PC-3 (cell line): Measurements from ENCODE around the gene TALDO1. TPM values are rescaled to one million over a fixed set of nuclear protein-coding genes. Genes with fewer than 3 reads are reported as not detected.

Source experiments
- ATAC-seq: fragments of 200-7000 bp; cut with Tn5 transposase; 2 replicates; pipeline ENCODE4 v1.9.1; 2020; ENCODE audit warnings: mild to moderate bottlenecking, moderate library complexity
- BruUV-seq: library from RNA; stranded (reverse); fragments of 400-500 nt; replicated peaks from 2 replicates; lab custom pipeline; 2021; lab: Mats Ljungman, UMichigan
- CTCF ChIA-PET: fragments of 300-600 bp; sonication (Branson Sonifier 250); formaldehyde crosslinking; loops from one replicate; lab custom pipeline; 2022; ENCODE audit warnings: antibody characterized with exemption; lab: Charles Lee
- POLR2A ChIA-PET: fragments of 300-600 bp; sonication (Branson Sonifier 250); formaldehyde crosslinking; loops from one replicate; lab custom pipeline; 2022; ENCODE audit warnings: antibody characterized with exemption; ENCODE audit not compliant: unreplicated experiment; lab: Charles Lee
- DNase-seq: peaks from one replicate; pipeline ENCODE4 v3.0.0-alpha.2; 2015
- H2AFZ ChIP-seq: fragments of 300-600 bp; sonication (generic); 2 replicates; pipeline ENCODE4 v1.6.0; 2016; ENCODE audit warnings: antibody characterized with exemption, low read length
- H3F3A ChIP-seq: fragments of 300-600 bp; sonication (generic); one replicate; pipeline ENCODE4 v1.6.0; 2017; ENCODE audit warnings: antibody characterized with exemption, low read length, control low read depth, mild to moderate bottlenecking; ENCODE audit not compliant: unreplicated experiment
- H3K27ac ChIP-seq: fragments of 300-600 bp; sonication (generic); 2 replicates; pipeline ENCODE4 v1.5.1; 2016; ENCODE audit warnings: mild to moderate bottlenecking, low read length
- H3K27me3 ChIP-seq: fragments of 300-600 bp; sonication (generic); 2 replicates; pipeline ENCODE4 v1.6.1; 2016; ENCODE audit warnings: low read length, mixed read lengths
- H3K36me3 ChIP-seq: fragments of 300-600 bp; sonication (generic); 2 replicates; pipeline ENCODE4 v1.6.1; 2016; ENCODE audit warnings: low read depth, mixed run types, low read length, mixed read lengths
- H3K4me1 ChIP-seq: fragments of 300-600 bp; sonication (generic); 2 replicates; pipeline ENCODE4 v1.5.1; 2016; ENCODE audit warnings: low read length; ENCODE audit not compliant: insufficient read depth
- H3K4me2 ChIP-seq: fragments of 300-600 bp; sonication (generic); 2 replicates; pipeline ENCODE4 v1.6.0; 2016; ENCODE audit warnings: low read length
- H3K4me3 ChIP-seq: fragments of 300-600 bp; sonication (generic); 2 replicates; pipeline ENCODE4 v1.5.1; 2016; ENCODE audit warnings: mild to moderate bottlenecking, low read length, mixed read lengths
- H3K79me2 ChIP-seq: fragments of 300-600 bp; sonication (generic); 2 replicates; pipeline ENCODE4 v1.6.1; 2017; ENCODE audit warnings: low read length, mixed read lengths
- H3K9ac ChIP-seq: fragments of 300-600 bp; sonication (generic); 2 replicates; pipeline ENCODE4 v1.6.0; 2016; ENCODE audit warnings: mild to moderate bottlenecking, low read length
- H3K9me2 ChIP-seq: fragments of 300-600 bp; sonication (generic); replicated peaks from 2 replicates; pipeline ENCODE4 v1.6.1; 2016; ENCODE audit warnings: mixed run types, low read length, mixed read lengths
- H3K9me3 ChIP-seq: fragments of 300-600 bp; sonication (generic); 2 replicates; pipeline ENCODE4 v1.6.1; 2016; ENCODE audit warnings: low read length, mixed read lengths
- H4K20me1 ChIP-seq: fragments of 300-600 bp; sonication (generic); 2 replicates; pipeline ENCODE4 v1.6.1; 2016; ENCODE audit warnings: low read length, mixed read lengths
- CTCF ChIP-seq: fragments of 300-600 bp; sonication (generic); conservative IDR thresholded peaks from 2 replicates; pipeline ENCODE4 v1.5.1; 2017; ENCODE audit warnings: antibody characterized with exemption, low read depth, mild to moderate bottlenecking, low read length
- EZH2 ChIP-seq: fragments of 300-600 bp; sonication (generic); IDR thresholded peaks from one replicate; pipeline ENCODE4 v1.6.1; 2017; ENCODE audit warnings: antibody characterized with exemption, mild to moderate bottlenecking, low read length; ENCODE audit not compliant: unreplicated experiment
- EZH2phosphoT487 ChIP-seq: fragments of 300-600 bp; sonication (generic); IDR thresholded peaks from 2 replicates; pipeline ENCODE4 v1.6.1; 2018; ENCODE audit warnings: mild to moderate bottlenecking, antibody characterized with exemption, low read length, borderline replicate concordance
- intact Hi-C: fragments of 100-400 bp; cut with micrococcal nuclease; formaldehyde crosslinking; loops from 2 replicates; pipeline ENCODE4 v1.9.0; 2023
- total RNA-seq: library from RNA; depleted of rRNA; stranded (reverse); fragments of >200 nt; gene quantifications from 2 replicates; pipeline ENCODE4 v1.2.3, GENCODE V29; 2014

TALDO1 gene
- total RNA-seq, 1 experiment from 2014 or later = 326 TPM

- CTCF ChIA-PET = interaction anchor here (0.5 kb wide), 1 partner anchor 29 kb away, joined by 7 read pairs; no protein-coding TSS in a partner anchor
- ATAC-seq = peak; percentile 52
- BruUV-seq = no TSS peak
- Histone ChIP-seq H3K4me1 (peaks cover 19% of the 10 kb centered on the region), H3F3A (peaks cover 4% of the 10 kb centered on the region), H3K27ac (peak overlapping the region; percentile 40), H3K4me3 (peak overlapping the region; percentile 94), H3K9me2 (no peaks in the 10 kb centered on the region), H3K9ac (peak overlapping the region; percentile 67), H3K27me3 (no peaks in the 10 kb centered on the region), H3K79me2 (peaks cover 24% of the 10 kb centered on the region), H3K9me3 (no peaks in the 10 kb centered on the region), H3K4me2 (peak overlapping the region; percentile 98), H4K20me1 (no peaks in the 10 kb centered on the region), H3K36me3 (no peaks in the 10 kb centered on the region; the same call in 1 of the 2 replicates), H2AFZ (0 out of 2 replicates have a peak overlapping the region, but pooled peaks have one; percentile 38)
- intact Hi-C loops = loop anchor here (2.0 kb wide), 1 partner anchor 25 kb away; no protein-coding TSS in a partner anchor
- no peak for TF ChIP-seq CTCF
- TF ChIP-seq EZH2 = no peak
- TF ChIP-seq EZH2phosphoT487 = no peak
- DNase-seq = peak; percentile 79
- POLR2A ChIA-PET = interaction anchor here (0.6 kb wide), 1 partner anchor 14 kb away, joined by 3 read pairs; the partner anchor contains the start of gene RPLP2
Observed at GRCh38 chr11:795634-796564, 48.6 kb downstream of the TALDO1 start.

GRCh38 chr11:796565-797295 lies 49.5 kb downstream of the TALDO1 start:
- DNase-seq (no peak), ATAC-seq (peak; percentile 4; the same call in 1 of the 2 replicates)
- CTCF ChIA-PET = interaction anchor here (0.5 to 0.6 kb wide), 3 partner anchors 28 to 356 kb away, joined by 3 to 11 read pairs (median 7); no protein-coding TSS in a partner anchor

More at GRCh38 chr11:796565-797295, 49.5 kb downstream of the TALDO1 start:
- H2AFZ ChIP-seq = peak overlapping the region; percentile 92; the same call in 1 of the 2 replicates
- POLR2A ChIA-PET = interaction anchor here (0.6 kb wide), 1 partner anchor 13 kb away, joined by 3 read pairs; the partner anchor contains the start of gene RPLP2
- H3K9ac ChIP-seq = peak overlapping the region; percentile 23
- H3K79me2 ChIP-seq = peaks cover 24% of the 10 kb centered on the region
- peak overlapping the region; percentile 94 for H3K4me3 ChIP-seq
- H3K4me2 ChIP-seq = peak overlapping the region; percentile 98
- no peaks in the 10 kb centered on the region; the same call in 1 of the 2 replicates for H3K36me3 ChIP-seq
- intact Hi-C loops = loop anchor here (2.0 kb wide), 1 partner anchor 24 kb away; no protein-coding TSS in a partner anchor
- H4K20me1 ChIP-seq = no peaks in the 10 kb centered on the region
- H3K9me2 ChIP-seq = no peaks in the 10 kb centered on the region
- peak overlapping the region; percentile 40 for H3K27ac ChIP-seq
- H3K4me1 ChIP-seq = peaks cover 19% of the 10 kb centered on the region
- no peak for TF ChIP-seq CTCF
- TF ChIP-seq EZH2 = no peak
- no peak for TF ChIP-seq EZH2phosphoT487
- no TSS peak for BruUV-seq
- H3K9me3 ChIP-seq = no peaks in the 10 kb centered on the region
- peaks cover 4% of the 10 kb centered on the region for H3F3A ChIP-seq
- H3K27me3 ChIP-seq = no peaks in the 10 kb centered on the region
